ENCODE data around the gene ZNHIT6.

The ZNHIT6 gene

DNA sequence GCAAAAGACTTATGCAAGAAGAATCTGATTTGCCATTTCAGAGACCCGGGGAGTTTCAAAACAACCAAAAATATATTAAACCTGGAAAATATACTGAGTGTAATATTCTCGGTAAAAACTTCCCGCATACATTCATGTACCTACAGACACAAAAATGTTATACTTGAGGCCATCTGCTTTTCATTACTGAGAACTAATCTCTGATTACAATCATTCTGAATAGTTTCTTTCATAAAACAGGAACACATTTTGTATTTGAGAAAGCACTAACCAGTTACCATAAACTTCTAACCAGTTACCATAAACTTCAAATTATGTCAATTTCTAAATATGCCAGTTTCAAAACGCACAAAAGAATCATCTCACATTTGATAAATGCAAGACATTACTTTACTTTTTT is 7.8 kb downstream of the ZNHIT6 start:
- Mint-ChIP-seq H3K4me3 (no peak overlapping the region), H3K27ac (ENCODE audit: low read depth) (no peak overlapping the region), H3K36me3 (ENCODE audit: insufficient read depth) (peaks cover 28% of the 10 kb centered on the region), H3K9me3 (no peaks in the 10 kb centered on the region), H3K27me3 (no peaks in the 10 kb centered on the region), H3K4me1 (peaks cover 14% of the 10 kb centered on the region)
- DNase-seq (ENCODE audit: low spot score in 2 of 2): no peak
- ATAC-seq (replicated peaks; ENCODE audit: extremely low read depth, poor library complexity, severe bottlenecking): no peak

DNA sequence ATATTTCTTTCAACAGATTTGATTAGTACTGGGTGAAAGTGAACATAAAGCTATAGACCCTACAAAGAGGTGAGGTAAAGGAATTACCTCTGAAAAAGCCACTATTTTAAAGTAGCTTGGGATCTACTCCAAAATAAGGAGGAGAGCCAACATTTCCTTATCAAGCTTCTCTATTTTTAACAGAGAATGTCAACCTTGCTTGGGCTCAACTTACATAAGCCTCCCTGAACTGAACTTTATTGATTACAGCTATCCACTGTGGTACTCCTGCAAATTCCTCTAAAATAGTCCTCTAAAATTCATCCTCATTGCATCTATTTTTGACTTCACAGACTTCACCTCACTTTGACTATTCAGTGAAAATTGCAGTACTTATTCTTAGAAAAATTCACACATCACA is 10.3 kb downstream of the ZNHIT6 start:
- H3K9me3 Mint-ChIP-seq: no peaks in the 10 kb centered on the region
- peaks cover 28% of the 10 kb centered on the region for H3K36me3 Mint-ChIP-seq (ENCODE audit: insufficient read depth)
- H3K27ac Mint-ChIP-seq (ENCODE audit: low read depth): no peak overlapping the region
- ATAC-seq (replicated peaks; ENCODE audit: extremely low read depth, poor library complexity, severe bottlenecking) (no peak), DNase-seq (ENCODE audit: low spot score in 2 of 2) (no peak)
- H3K4me3 Mint-ChIP-seq: no peak overlapping the region
- peaks cover 13% of the 10 kb centered on the region for H3K4me1 Mint-ChIP-seq
- no peaks in the 10 kb centered on the region for H3K27me3 Mint-ChIP-seq

DNA sequence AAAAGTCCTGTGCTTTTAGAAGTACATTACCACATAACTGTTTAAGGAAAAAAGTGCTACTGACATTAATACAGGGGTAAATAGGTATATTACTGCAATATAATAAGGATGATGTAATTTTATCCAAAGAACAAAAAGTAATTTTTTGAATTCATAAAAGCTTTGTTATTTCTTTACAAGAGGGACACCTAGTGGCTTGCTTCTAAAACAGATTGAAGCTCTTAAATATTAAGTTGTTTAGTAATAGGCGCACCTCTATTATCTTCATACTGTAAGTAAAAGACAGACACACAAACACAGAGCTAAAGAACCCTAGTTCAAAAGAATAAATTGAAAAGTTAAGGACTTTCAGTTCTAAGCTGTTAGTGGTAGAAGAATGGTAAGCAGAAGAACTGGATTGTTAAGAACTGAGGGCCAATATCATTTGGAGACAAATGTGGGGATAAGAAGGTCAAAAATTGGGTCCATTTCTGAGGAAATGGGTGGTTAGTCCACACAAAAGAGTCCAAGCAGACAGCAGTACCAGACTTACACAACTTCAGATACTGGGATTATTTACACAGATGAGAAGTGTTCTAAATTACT is 15.4 kb downstream of the ZNHIT6 start:
- Mint-ChIP-seq H3K27me3 (no peaks in the 10 kb centered on the region), H3K9me3 (no peaks in the 10 kb centered on the region), H3K36me3 (ENCODE audit: insufficient read depth) (peaks cover 17% of the 10 kb centered on the region), H3K27ac (ENCODE audit: low read depth) (no peak overlapping the region), H3K4me1 (peaks cover 34% of the 10 kb centered on the region), H3K4me3 (no peak overlapping the region)
- DNase-seq (ENCODE audit: low spot score in 2 of 2): no peak
- ATAC-seq (replicated peaks; ENCODE audit: extremely low read depth, poor library complexity, severe bottlenecking): no peak

DNA sequence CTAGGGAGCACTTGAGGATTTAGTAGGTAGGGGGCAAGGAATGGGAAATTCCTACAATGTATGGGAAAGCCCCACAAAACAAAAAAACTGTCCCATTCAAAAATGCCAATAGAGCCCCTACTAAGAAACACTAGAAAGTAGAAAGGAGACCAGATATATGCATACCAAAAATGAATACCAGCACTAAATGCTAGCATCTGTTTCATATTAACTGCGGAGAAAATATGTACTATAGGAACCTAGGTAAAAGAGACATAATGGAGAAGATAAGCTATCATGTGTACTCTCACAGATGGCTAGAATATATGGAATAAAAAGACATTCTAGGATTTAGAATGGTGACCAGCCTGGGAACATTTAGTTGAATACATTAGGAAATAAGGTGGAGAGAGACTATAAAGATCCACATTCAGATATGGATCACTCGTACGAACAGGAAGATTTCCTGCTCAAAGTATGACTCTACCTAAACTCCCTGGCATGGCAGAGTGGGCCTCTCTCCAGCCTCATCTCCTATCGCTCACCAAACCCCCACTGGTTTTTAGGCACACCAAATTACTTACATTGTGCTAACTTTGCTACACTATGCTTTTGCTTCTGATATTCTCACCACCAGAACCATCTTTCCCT is 18.3 kb downstream of the ZNHIT6 start:
- peaks cover 9% of the 10 kb centered on the region for H3K36me3 Mint-ChIP-seq (ENCODE audit: insufficient read depth)
- H3K4me1 Mint-ChIP-seq: peaks cover 34% of the 10 kb centered on the region
- DNase-seq (ENCODE audit: low spot score in 2 of 2): no peak
- no peak for ATAC-seq (replicated peaks; ENCODE audit: extremely low read depth, poor library complexity, severe bottlenecking)
- no peaks in the 10 kb centered on the region for H3K9me3 Mint-ChIP-seq
- no peaks in the 10 kb centered on the region for H3K27me3 Mint-ChIP-seq
- H3K27ac Mint-ChIP-seq (ENCODE audit: low read depth): peak overlapping the region; percentile 36
- H3K4me3 Mint-ChIP-seq: no peak overlapping the region

DNA sequence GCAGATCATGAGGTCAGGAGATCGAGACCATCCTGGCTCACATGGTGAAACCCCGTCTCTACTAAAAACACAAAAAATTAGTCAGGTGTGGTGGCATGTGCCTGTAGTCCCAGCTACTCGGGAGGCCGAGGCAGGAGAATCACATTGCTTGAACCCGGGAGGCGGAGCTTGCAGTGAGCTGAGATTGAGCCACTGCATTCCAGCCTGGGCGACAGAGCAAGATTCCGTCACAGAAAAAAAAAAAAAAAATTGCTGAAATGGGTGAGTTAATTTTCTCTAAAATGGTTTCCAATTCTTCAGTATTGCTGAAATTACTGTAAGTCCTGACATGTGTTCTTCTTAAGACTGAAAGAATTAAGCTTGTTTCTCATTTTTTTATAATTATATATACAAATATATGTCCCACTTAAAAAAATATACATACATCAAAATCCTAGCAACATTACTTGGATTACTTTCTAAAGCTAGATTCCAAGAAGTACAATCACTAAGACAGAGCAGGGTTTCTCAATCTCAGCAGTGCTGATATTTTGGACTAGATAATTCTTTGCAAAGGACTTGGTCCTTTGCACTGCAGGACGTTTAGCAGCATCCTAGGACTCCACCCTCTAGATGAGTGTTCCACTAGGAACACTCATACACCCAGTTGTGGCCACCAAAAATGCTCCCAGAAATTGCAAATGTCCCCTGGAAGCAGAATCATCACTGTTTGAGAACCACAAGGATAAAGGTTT is 24.8 kb downstream of the ZNHIT6 start:
- peaks cover 11% of the 10 kb centered on the region for H3K4me1 Mint-ChIP-seq
- H3K4me3 Mint-ChIP-seq: no peak overlapping the region
- ATAC-seq (replicated peaks; ENCODE audit: extremely low read depth, poor library complexity, severe bottlenecking): no peak
- H3K36me3 Mint-ChIP-seq (ENCODE audit: insufficient read depth): peaks cover 10% of the 10 kb centered on the region
- H3K27ac Mint-ChIP-seq (ENCODE audit: low read depth): no peak overlapping the region
- no peaks in the 10 kb centered on the region for H3K27me3 Mint-ChIP-seq
- H3K9me3 Mint-ChIP-seq: no peaks in the 10 kb centered on the region
- DNase-seq (ENCODE audit: low spot score in 2 of 2): no peak

DNA sequence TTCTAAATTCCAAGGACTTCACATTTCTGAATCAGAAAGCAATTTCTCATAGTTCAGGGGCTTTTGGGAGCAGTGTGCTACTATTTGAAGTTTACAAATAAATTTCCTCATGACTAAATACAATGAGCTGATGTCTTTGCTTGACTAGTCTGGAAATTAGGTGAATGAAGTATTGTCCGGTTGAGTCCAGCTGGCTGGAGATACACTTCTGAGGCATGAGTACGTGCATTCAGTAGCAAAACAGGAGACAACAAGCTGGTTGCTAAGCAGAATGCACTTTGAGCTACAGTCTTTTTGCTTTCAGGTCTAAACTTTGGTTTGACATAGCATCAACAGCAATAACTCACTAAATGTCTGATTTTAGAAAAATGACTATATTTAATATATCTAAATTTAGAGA is 27.1 kb downstream of the ZNHIT6 start:
- no peaks in the 10 kb centered on the region for H3K9me3 Mint-ChIP-seq
- peaks cover 6% of the 10 kb centered on the region for H3K4me1 Mint-ChIP-seq
- DNase-seq (ENCODE audit: low spot score in 2 of 2): no peak
- no peaks in the 10 kb centered on the region for H3K27me3 Mint-ChIP-seq
- ATAC-seq (replicated peaks; ENCODE audit: extremely low read depth, poor library complexity, severe bottlenecking): no peak
- H3K27ac Mint-ChIP-seq (ENCODE audit: low read depth): no peak overlapping the region
- H3K36me3 Mint-ChIP-seq (ENCODE audit: insufficient read depth): peaks cover 19% of the 10 kb centered on the region
- no peak overlapping the region for H3K4me3 Mint-ChIP-seq

DNA sequence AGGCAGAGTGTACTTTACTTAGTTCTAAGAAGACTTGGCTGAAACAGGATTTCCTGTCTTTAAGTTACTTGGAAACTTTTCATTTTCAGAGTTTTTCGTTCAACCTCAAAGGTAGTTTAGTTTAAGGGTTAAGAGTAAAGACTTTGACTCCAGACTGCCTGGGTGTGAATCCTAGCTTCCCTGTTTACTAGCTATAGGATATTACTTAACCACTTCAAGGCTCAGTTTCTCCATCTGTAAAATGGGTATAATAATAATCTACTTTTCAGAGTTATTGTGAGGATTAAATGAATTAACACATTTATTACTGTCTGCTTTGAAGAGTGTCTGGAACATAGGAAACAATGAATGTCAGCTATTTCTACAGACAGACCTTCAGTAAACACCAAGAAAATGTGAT is 30.0 kb downstream of the ZNHIT6 start:
- Mint-ChIP-seq H3K4me1 (no peaks in the 10 kb centered on the region), H3K4me3 (no peak overlapping the region), H3K36me3 (ENCODE audit: insufficient read depth) (peaks cover 31% of the 10 kb centered on the region)

DNA sequence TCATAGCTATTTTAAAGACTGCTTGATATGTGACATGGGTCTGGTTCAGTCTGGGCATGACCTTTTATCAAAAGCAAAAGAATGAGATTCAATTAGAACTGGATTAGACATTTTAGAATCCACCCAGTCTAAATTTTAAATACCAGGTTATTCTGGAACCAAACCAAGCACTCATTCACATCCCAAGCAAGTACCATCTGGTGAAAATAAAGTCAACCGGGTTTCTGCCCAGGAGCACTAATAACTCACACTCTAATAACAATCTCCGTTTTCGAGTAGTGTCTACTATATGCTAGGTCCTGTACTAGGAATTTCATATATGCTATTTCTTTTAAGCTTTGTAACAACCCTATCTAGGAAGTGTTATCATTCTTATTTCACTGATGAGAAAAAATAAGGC is 30.6 kb downstream of the ZNHIT6 start:
- H3K4me3 Mint-ChIP-seq: no peak overlapping the region
- H3K9me3 Mint-ChIP-seq: no peaks in the 10 kb centered on the region
- H3K4me1 Mint-ChIP-seq: no peaks in the 10 kb centered on the region
- no peak for ATAC-seq (replicated peaks; ENCODE audit: extremely low read depth, poor library complexity, severe bottlenecking)
- no peak for DNase-seq (ENCODE audit: low spot score in 2 of 2)
- no peaks in the 10 kb centered on the region for H3K27me3 Mint-ChIP-seq
- peaks cover 31% of the 10 kb centered on the region for H3K36me3 Mint-ChIP-seq (ENCODE audit: insufficient read depth)
- no peak overlapping the region for H3K27ac Mint-ChIP-seq (ENCODE audit: low read depth)

More for the DNA sequence above, 30.0 kb downstream of the ZNHIT6 start:
- no peaks in the 10 kb centered on the region for H3K9me3 Mint-ChIP-seq
- DNase-seq (ENCODE audit: low spot score in 2 of 2) (no peak), ATAC-seq (replicated peaks; ENCODE audit: extremely low read depth, poor library complexity, severe bottlenecking) (no peak)
- no peak overlapping the region for H3K27ac Mint-ChIP-seq (ENCODE audit: low read depth)
- H3K27me3 Mint-ChIP-seq: no peaks in the 10 kb centered on the region

DNA sequence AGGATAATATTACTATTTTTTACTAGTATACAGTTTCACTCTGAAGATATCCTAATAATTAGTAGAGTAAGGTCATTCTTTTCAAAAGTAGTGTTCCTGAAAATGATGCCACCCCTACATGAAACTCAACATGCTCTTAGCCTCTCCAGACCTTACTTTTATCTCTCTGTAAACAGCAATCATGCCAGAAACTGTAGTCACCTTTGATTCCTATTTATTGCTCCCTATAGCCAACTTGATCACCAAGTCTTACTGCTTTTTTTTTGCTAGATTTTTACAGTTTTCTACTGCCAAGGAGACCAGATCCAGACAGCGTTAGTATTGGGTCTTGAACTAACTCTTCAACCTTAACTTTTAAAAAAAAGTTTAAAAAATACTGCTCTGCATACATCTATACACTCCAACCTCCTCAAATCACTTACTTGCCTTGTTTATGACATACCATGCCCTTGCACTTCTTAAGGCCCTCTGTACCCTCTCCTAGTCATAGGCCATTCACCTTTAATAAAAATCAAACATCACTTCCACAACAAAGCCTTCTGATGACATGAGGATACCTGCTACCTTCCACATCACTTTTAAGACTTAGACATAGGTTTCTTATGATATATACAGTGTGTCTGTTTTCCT is 36.1 kb downstream of the ZNHIT6 start:
- Mint-ChIP-seq H3K27me3 (no peaks in the 10 kb centered on the region), H3K36me3 (ENCODE audit: insufficient read depth) (peaks cover 28% of the 10 kb centered on the region), H3K4me3 (no peak overlapping the region), H3K4me1 (peaks cover 5% of the 10 kb centered on the region), H3K27ac (ENCODE audit: low read depth) (no peak overlapping the region), H3K9me3 (no peaks in the 10 kb centered on the region)
- ATAC-seq (replicated peaks; ENCODE audit: extremely low read depth, poor library complexity, severe bottlenecking) (no peak), DNase-seq (ENCODE audit: low spot score in 2 of 2) (no peak)

DNA sequence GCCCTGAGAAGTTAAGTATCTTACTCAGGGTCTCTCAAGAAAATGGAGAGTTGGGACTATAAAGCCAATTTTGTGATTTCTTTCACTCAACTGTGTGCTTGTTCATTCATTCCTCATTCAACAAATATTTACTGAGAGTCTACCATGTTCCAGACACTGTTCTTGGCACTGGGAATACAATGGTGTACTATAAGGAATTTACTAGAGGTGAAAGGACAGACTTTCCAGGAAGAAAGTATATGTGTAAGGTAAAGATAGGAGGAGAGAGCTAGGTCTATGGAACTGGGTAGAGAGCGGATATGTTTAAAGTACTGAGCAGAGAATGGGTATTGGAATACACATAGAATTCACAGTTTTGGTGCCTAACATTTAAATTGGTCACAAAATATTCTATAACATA is 42.3 kb downstream of the ZNHIT6 start:
- Mint-ChIP-seq H3K4me1 (peaks cover 5% of the 10 kb centered on the region), H3K36me3 (ENCODE audit: insufficient read depth) (peaks cover 14% of the 10 kb centered on the region), H3K27ac (ENCODE audit: low read depth) (no peak overlapping the region), H3K4me3 (no peak overlapping the region), H3K9me3 (no peaks in the 10 kb centered on the region), H3K27me3 (no peaks in the 10 kb centered on the region)
- DNase-seq (ENCODE audit: low spot score in 2 of 2) (no peak), ATAC-seq (replicated peaks; ENCODE audit: extremely low read depth, poor library complexity, severe bottlenecking) (no peak)

DNA sequence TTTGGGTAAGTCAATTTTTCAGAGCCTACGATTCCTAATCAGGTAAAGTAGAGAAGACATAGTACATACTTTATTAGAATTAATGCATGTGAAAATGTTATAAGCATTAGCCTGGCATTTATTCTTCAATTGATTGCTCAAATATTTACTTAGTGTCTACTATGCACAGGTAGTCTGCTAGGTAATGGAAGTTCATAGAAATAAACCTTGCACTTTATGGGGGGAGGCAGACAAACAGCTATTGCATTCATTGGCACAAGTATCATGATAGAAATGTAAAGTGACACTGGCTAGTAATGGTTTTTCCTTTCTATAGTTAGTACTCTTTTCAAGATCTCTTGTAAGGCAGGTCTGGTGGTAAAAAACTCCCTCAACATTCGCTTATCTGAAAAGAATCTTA is 44.9 kb downstream of the ZNHIT6 start:
- no peak for ATAC-seq (replicated peaks; ENCODE audit: extremely low read depth, poor library complexity, severe bottlenecking)
- Mint-ChIP-seq H3K27ac (ENCODE audit: low read depth) (no peak overlapping the region), H3K36me3 (ENCODE audit: insufficient read depth) (peaks cover 16% of the 10 kb centered on the region), H3K27me3 (no peaks in the 10 kb centered on the region), H3K4me1 (peaks cover 5% of the 10 kb centered on the region), H3K4me3 (no peak overlapping the region), H3K9me3 (no peaks in the 10 kb centered on the region)
- no peak for DNase-seq (ENCODE audit: low spot score in 2 of 2)

DNA sequence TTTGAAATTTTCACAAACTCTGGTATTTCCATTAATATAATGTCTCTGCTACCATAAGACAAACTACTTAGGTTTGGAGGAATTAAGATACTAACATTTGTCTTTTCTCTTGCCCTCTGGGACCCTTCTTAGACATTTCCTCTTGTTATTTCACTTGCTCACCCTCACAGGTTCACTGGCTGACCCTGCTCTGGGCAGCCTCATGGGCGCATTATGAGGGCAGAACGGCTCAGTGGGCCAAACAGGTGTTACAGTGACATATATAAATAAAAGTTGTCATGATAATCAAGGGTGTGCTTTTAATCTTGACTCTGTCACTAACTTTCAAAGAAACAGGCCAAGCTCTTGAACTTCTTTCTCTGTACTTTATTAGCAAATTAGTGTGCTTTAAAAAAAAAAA is 46.5 kb downstream of the ZNHIT6 start:
- Mint-ChIP-seq H3K27me3 (no peaks in the 10 kb centered on the region), H3K9me3 (no peaks in the 10 kb centered on the region), H3K27ac (ENCODE audit: low read depth) (peak overlapping the region; percentile 6), H3K36me3 (ENCODE audit: insufficient read depth) (peaks cover 18% of the 10 kb centered on the region), H3K4me1 (peaks cover 5% of the 10 kb centered on the region), H3K4me3 (no peak overlapping the region)
- DNase-seq (ENCODE audit: low spot score in 2 of 2): no peak
- no peak for ATAC-seq (replicated peaks; ENCODE audit: extremely low read depth, poor library complexity, severe bottlenecking)

DNA sequence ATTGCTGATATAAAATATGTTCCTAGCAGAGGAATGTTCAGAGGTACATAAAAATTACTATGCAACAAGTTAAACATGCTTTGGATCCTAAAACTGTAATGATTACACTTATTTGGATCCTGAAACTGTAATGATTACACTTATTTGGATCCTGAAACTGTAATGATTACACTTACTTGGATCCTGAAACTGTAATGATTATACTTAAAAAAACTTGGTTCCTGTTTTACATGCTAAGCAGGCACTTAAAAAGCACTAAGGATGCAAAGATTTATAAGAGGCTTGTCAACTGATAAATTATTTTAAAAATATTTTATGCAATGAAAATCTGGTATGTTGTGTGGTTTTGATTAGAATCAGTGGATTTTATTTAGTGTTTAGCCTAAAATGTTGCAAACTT is 47.7 kb downstream of the ZNHIT6 start:
- H3K4me1 Mint-ChIP-seq: peaks cover 5% of the 10 kb centered on the region
- H3K36me3 Mint-ChIP-seq (ENCODE audit: insufficient read depth): peaks cover 20% of the 10 kb centered on the region
- no peak for ATAC-seq (replicated peaks; ENCODE audit: extremely low read depth, poor library complexity, severe bottlenecking)
- H3K27me3 Mint-ChIP-seq: no peaks in the 10 kb centered on the region
- no peaks in the 10 kb centered on the region for H3K9me3 Mint-ChIP-seq
- no peak for DNase-seq (ENCODE audit: low spot score in 2 of 2)
- no peak overlapping the region for H3K27ac Mint-ChIP-seq (ENCODE audit: low read depth)
- H3K4me3 Mint-ChIP-seq: no peak overlapping the region
